ENCODE data around the gene KLK7. TPM values are rescaled to one million over a fixed set of nuclear protein-coding genes. Genes with fewer than 3 reads are reported as not detected.
"Not testable (repeated sequence)": the region's sequence is repeated elsewhere in the genome, so short reads cannot be mapped to it uniquely, and the experiment has no call there.

KLK7 gene
- total and polyA plus RNA-seq, 3 experiments from 2014 or later, result not detected

DNA sequence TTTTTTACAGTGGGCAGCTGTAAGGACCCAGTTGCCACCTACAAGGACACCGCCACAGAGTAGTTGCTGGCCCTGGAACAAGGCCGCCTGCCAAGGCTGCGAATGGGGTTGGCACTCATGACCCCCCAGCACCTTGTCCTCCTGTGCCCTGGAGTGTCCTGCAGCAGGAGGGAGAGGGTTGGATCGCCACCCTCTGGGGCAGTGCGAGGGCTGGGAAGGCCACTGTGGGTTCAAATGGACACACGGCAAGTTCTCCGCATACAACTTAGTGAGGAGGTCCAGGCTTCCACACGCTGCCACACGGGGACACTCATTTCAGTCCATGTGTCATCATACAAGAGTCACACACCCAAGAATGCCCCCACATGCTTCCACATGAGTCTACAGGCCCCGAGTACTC lies 16.7 kb upstream of the KLK7 start:
- Mint-ChIP-seq H3K36me3 (no peaks in the 10 kb centered on the region), H3K9me3 (peaks cover 0 to 4% (median 0%) of the 10 kb centered on the region in 5 donors), H3K27ac (no peak overlapping the region), H3K4me1 (no peaks in the 10 kb centered on the region), H3K4me3 (no peak overlapping the region), H3K27me3 (peaks cover 36 to 55% of the 10 kb centered on the region in 2 donors)
- CTCF ChIA-PET, result no interaction called here
- Histone ChIP-seq H3K4me3 (ENCODE audit: low read length) (no peak overlapping the region), H3K4me1 (ENCODE audit: insufficient read depth, low read length) (no peaks in the 10 kb centered on the region), H3K36me3 (ENCODE audit: insufficient read depth, low read length) (no peaks in the 10 kb centered on the region), H3K27ac (ENCODE audit: low read depth, low read length) (no peak overlapping the region), H3K9me3 (ENCODE audit: low read length) (no peaks in the 10 kb centered on the region), H3K27me3 (ENCODE audit: insufficient read depth, low read length, poor library complexity, severe bottlenecking) (peaks cover 4% of the 10 kb centered on the region)
- POLR2A ChIA-PET, result no interaction called here
- no peak for DNase-seq

DNA sequence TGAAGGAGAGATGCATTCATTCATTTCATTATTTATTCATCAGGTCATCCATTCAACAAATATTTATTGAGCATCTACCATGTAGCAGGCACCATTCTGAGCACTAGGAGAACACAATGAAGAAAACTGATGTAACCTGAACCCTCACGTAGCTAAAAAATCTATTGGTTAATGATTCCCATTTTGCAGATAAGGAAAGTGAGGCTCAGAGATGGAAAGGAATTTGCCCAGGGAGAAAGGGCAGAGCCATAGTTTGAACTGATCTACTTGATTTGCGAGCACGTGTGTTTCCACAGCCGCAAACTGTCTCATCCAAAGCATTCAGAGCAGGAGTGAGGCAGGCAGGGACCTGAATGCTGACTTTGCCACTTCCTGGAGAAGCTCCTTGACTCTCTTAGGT lies 15.0 kb upstream of the KLK7 start:
- no peak for DNase-seq
- Histone ChIP-seq H3K4me3 (ENCODE audit: low read length) (no peak overlapping the region), H3K27ac (ENCODE audit: low read depth, low read length) (no peak overlapping the region), H3K9me3 (ENCODE audit: low read length) (no peaks in the 10 kb centered on the region), H3K36me3 (ENCODE audit: insufficient read depth, low read length) (no peaks in the 10 kb centered on the region), H3K27me3 (ENCODE audit: insufficient read depth, low read length, poor library complexity, severe bottlenecking) (peaks cover 4% of the 10 kb centered on the region), H3K4me1 (ENCODE audit: insufficient read depth, low read length) (no peaks in the 10 kb centered on the region)
- CTCF ChIA-PET, result no interaction called here
- Mint-ChIP-seq H3K4me3 (no peak overlapping the region), H3K4me1 (no peaks in the 10 kb centered on the region), H3K9me3 (peaks cover 0 to 2% (median 0%) of the 10 kb centered on the region in 5 donors), H3K27me3 (peaks cover 27 to 53% of the 10 kb centered on the region in 2 donors), H3K36me3 (no peaks in the 10 kb centered on the region), H3K27ac (no peak overlapping the region)
- POLR2A ChIA-PET, result no interaction called here

DNA sequence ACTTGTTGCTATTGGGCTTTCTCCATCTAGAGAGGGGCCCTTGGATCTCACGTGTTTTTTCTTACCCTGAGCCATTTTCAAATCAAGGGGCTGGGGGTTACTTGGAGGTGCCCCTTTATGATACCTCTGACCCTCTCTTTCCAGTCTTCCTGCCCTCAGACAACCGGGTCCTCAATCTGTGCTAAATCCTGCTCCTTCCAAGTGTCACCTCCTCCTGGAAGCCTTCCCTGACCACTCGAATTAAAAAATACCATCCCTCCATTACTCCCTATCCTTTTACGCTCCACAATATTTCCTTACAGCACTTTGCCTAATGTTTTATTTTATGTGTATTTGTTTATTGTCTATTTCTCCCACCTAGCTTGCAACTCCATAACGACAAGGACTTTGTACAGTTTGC lies 14.3 kb upstream of the KLK7 start:
- no peaks in the 10 kb centered on the region for H3K36me3 Mint-ChIP-seq
- H3K27ac ChIP-seq (ENCODE audit: low read depth, low read length), result no peak overlapping the region
- no peak overlapping the region for H3K4me3 ChIP-seq (ENCODE audit: low read length)
- POLR2A ChIA-PET, result no interaction called here
- CTCF ChIA-PET, result no interaction called here
- H3K36me3 ChIP-seq (ENCODE audit: insufficient read depth, low read length), result no peaks in the 10 kb centered on the region
- H3K9me3 ChIP-seq (ENCODE audit: low read length), result no peaks in the 10 kb centered on the region
- no peak overlapping the region for H3K27ac Mint-ChIP-seq
- H3K4me1 ChIP-seq (ENCODE audit: insufficient read depth, low read length), result no peaks in the 10 kb centered on the region
- H3K27me3 Mint-ChIP-seq, result peaks cover 25 to 48% of the 10 kb centered on the region in 2 donors
- no peaks in the 10 kb centered on the region for H3K4me1 Mint-ChIP-seq
- H3K27me3 ChIP-seq (ENCODE audit: insufficient read depth, low read length, poor library complexity, severe bottlenecking), result peaks cover 4% of the 10 kb centered on the region
- H3K9me3 Mint-ChIP-seq, result peaks cover 0 to 2% (median 0%) of the 10 kb centered on the region in 5 donors
- no peak for DNase-seq
- no peak overlapping the region for H3K4me3 Mint-ChIP-seq

DNA sequence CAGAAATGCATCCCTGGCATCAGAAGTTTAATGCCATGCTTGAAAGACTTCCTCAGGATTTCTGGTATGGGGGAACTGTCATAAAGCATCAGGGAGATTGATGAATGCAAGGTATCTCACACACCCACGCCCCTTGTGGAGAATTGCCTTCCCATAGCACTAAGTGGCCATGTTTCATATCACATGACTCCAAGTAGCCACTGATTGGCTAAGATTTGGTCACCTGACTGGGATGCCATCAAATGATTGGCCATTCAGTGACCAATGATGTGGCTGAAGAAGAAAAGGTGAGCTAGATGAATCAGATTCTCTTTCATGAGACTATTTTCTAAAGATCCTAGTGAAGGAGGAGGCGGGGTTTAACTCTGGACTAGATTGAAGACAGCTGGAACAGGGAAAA lies 10.4 kb upstream of the KLK7 start:
- H3K4me1 Mint-ChIP-seq, result no peaks in the 10 kb centered on the region
- Histone ChIP-seq H3K36me3 (ENCODE audit: insufficient read depth, low read length) (no peaks in the 10 kb centered on the region), H3K4me1 (ENCODE audit: insufficient read depth, low read length) (no peaks in the 10 kb centered on the region), H3K27ac (ENCODE audit: low read depth, low read length) (no peak overlapping the region), H3K9me3 (ENCODE audit: low read length) (no peaks in the 10 kb centered on the region), H3K4me3 (ENCODE audit: low read length) (no peak overlapping the region), H3K27me3 (ENCODE audit: insufficient read depth, low read length, poor library complexity, severe bottlenecking) (no peaks in the 10 kb centered on the region)
- POLR2A ChIA-PET, result no interaction called here
- H3K36me3 Mint-ChIP-seq, result no peaks in the 10 kb centered on the region
- no peak overlapping the region for H3K27ac Mint-ChIP-seq
- no peak overlapping the region for H3K4me3 Mint-ChIP-seq
- no peak for DNase-seq
- CTCF ChIA-PET, result no interaction called here
- peaks cover 29 to 51% of the 10 kb centered on the region in 2 donors for H3K27me3 Mint-ChIP-seq
- H3K9me3 Mint-ChIP-seq, result peaks cover 0 to 4% (median 2%) of the 10 kb centered on the region in 5 donors

DNA sequence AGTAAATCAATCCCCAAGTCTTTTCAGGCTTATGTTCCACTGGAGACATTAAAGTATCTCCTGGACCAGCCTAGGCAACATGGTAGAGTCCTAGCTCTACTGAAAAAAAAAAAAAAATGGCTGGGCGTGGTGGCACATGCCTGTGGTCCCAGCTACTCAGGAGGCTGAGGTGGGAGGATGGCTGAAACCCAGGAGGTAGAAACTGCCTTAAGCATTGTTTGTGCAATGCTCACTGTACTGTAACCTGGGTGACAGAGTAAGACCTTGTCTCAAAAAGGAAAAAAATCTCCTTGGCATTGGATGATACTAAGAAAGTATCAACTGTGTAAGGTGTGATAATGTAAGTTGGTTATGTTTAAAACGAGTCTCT lies 8.9 kb upstream of the KLK7 start:
- Histone ChIP-seq H3K27ac (ENCODE audit: low read depth, low read length) (no peak overlapping the region), H3K27me3 (ENCODE audit: insufficient read depth, low read length, poor library complexity, severe bottlenecking) (no peaks in the 10 kb centered on the region), H3K4me1 (ENCODE audit: insufficient read depth, low read length) (no peaks in the 10 kb centered on the region), H3K9me3 (ENCODE audit: low read length) (no peaks in the 10 kb centered on the region), H3K36me3 (ENCODE audit: insufficient read depth, low read length) (no peaks in the 10 kb centered on the region), H3K4me3 (ENCODE audit: low read length) (no peak overlapping the region)
- Mint-ChIP-seq H3K27ac (no peak overlapping the region), H3K4me3 (no peak overlapping the region), H3K36me3 (no peaks in the 10 kb centered on the region), H3K9me3 (peaks cover 0 to 4% (median 2%) of the 10 kb centered on the region in 5 donors), H3K27me3 (peaks cover 29 to 47% of the 10 kb centered on the region in 2 donors), H3K4me1 (no peaks in the 10 kb centered on the region)
- ChIA-PET POLR2A (no interaction called here), CTCF (no interaction called here)
- DNase-seq, result no peak

DNA sequence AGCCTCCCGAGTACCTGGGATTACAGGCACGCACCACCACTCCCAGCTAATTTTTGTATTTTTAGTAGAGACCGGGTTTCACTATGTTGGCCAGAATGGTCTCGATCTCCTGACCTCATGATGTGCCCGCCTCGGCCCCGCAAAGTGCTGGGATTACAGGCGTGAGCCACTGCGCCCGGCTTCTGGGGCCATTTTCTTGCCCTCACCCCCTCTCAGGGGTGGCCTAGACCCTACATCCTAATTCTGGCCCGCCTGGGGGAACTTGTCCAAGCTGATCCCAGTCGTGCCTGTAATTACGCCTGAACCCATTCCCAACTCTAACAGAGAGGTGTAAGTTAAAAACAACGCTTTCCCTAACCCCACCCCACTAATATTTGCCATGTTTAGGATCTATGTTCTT lies 699 bp upstream of the KLK7 start:
- H3K4me1 ChIP-seq (ENCODE audit: insufficient read depth, low read length); H3K9me3 Mint-ChIP-seq; CTCF ChIA-PET; H3K36me3 ChIP-seq (ENCODE audit: insufficient read depth, low read length); H3K27ac Mint-ChIP-seq; H3K9me3 ChIP-seq (ENCODE audit: low read length); DNase-seq; H3K4me3 Mint-ChIP-seq; H3K4me1 Mint-ChIP-seq; H3K27me3 ChIP-seq (ENCODE audit: insufficient read depth, low read length, poor library complexity, severe bottlenecking); H3K4me3 ChIP-seq (ENCODE audit: low read length); POLR2A ChIA-PET; H3K36me3 Mint-ChIP-seq; H3K27ac ChIP-seq (ENCODE audit: low read depth, low read length): not testable (repeated sequence)
- peaks cover 19 to 55% of the 10 kb centered on the region in 2 donors for H3K27me3 Mint-ChIP-seq

DNA sequence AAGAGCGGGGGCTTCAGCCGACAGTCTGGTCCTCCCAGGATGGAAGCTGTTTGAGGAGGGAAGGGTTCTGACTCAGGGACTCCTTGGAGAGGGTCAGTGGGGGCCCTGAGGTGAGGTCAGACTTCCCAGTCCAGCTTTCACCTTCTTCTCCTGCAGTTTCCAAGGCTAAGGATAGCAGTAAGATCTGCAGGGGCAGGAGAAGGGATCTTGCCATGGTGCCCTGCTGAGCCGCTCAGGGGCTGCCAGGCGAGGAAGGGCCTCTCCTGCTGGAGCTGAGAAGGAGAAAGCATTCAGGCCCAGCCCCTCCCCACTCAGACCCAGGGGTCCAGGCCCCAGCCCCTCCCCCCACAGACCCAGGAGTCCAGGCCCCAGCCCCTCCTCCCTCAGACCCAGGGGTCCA lies 1.5 kb downstream of the KLK7 start:
- H3K9me3 Mint-ChIP-seq, result no peaks in the 10 kb centered on the region
- no peaks in the 10 kb centered on the region for H3K36me3 Mint-ChIP-seq
- Histone ChIP-seq H3K4me1 (ENCODE audit: insufficient read depth, low read length) (no peaks in the 10 kb centered on the region), H3K4me3 (ENCODE audit: low read length) (no peak overlapping the region), H3K27ac (ENCODE audit: low read depth, low read length) (no peak overlapping the region), H3K36me3 (ENCODE audit: insufficient read depth, low read length) (no peaks in the 10 kb centered on the region), H3K27me3 (ENCODE audit: insufficient read depth, low read length, poor library complexity, severe bottlenecking) (no peaks in the 10 kb centered on the region), H3K9me3 (ENCODE audit: low read length) (no peaks in the 10 kb centered on the region)
- no peak for DNase-seq
- CTCF ChIA-PET, result no interaction called here
- H3K27me3 Mint-ChIP-seq, result peaks cover 22 to 55% of the 10 kb centered on the region in 2 donors
- no peak overlapping the region for H3K4me3 Mint-ChIP-seq
- H3K4me1 Mint-ChIP-seq, result no peaks in the 10 kb centered on the region
- POLR2A ChIA-PET, result no interaction called here
- H3K27ac Mint-ChIP-seq, result no peak overlapping the region

DNA sequence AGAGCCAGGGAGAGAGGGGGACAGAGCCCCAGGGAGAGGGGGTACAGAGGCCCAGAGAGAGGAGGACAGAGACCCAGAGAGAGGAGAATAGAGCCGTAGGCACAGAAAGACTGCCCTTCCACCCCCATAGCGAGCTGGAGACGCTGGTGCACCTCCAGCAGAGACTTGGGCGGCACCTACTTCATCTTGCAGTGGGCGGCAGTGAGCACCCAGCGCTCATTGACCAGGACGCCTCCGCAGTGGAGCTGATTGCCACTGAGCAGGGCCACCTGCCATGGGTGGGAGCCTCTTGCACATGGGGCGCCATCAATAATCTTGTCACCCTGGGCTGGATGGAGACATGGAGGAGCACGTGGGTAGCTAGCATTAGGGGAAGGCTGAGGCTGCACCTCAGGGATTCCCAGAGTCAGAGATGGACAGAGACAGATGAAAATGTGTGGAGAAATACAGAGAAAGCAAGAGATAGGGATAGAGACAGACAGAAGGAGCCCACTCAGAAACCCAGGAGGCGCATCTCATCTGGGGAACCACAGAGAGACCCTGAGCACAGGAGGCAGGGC lies 2.0 kb downstream of the KLK7 start:
- H3K27ac Mint-ChIP-seq, result no peak overlapping the region
- no peaks in the 10 kb centered on the region for H3K36me3 ChIP-seq (ENCODE audit: insufficient read depth, low read length)
- H3K36me3 Mint-ChIP-seq, result no peaks in the 10 kb centered on the region
- no peak for DNase-seq
- peaks cover 0 to 4% (median 0%) of the 10 kb centered on the region in 5 donors for H3K9me3 Mint-ChIP-seq
- H3K4me1 Mint-ChIP-seq, result no peaks in the 10 kb centered on the region
- POLR2A ChIA-PET, result no interaction called here
- no peak overlapping the region for H3K4me3 ChIP-seq (ENCODE audit: low read length)
- no peak overlapping the region for H3K4me3 Mint-ChIP-seq
- peaks cover 24 to 56% of the 10 kb centered on the region in 2 donors for H3K27me3 Mint-ChIP-seq
- H3K27ac ChIP-seq (ENCODE audit: low read depth, low read length), result no peak overlapping the region
- no peaks in the 10 kb centered on the region for H3K9me3 ChIP-seq (ENCODE audit: low read length)
- no peaks in the 10 kb centered on the region for H3K4me1 ChIP-seq (ENCODE audit: insufficient read depth, low read length)
- CTCF ChIA-PET, result no interaction called here
- H3K27me3 ChIP-seq (ENCODE audit: insufficient read depth, low read length, poor library complexity, severe bottlenecking), result no peaks in the 10 kb centered on the region

DNA sequence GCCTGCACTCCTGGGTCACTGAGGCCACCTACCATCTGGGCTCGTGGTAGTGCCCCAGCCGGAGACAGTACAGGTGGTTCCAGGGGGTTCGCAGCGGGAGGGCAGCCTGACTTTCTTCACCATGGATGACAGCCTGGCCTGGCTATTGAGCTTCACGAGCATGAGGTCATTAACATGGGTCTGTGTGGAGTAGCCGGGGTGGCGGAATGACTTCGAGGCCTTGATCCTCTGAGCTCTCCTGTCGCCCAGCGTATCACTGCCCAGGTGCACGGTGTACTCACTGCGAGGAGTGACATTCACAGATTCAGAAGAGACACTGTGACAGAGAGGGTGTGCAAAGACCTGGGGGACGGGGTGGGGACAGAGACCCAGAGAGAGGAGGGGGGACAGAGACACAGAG lies 3.5 kb downstream of the KLK7 start:
- no peak overlapping the region for H3K4me3 Mint-ChIP-seq
- H3K4me3 ChIP-seq (ENCODE audit: low read length), result no peak overlapping the region
- CTCF ChIA-PET, result no interaction called here
- no peak for DNase-seq
- peaks cover 0 to 7% (median 0%) of the 10 kb centered on the region in 5 donors for H3K9me3 Mint-ChIP-seq
- no peaks in the 10 kb centered on the region for H3K4me1 ChIP-seq (ENCODE audit: insufficient read depth, low read length)
- POLR2A ChIA-PET, result no interaction called here
- peaks cover 25 to 59% of the 10 kb centered on the region in 2 donors for H3K27me3 Mint-ChIP-seq
- no peaks in the 10 kb centered on the region for H3K36me3 Mint-ChIP-seq
- no peaks in the 10 kb centered on the region for H3K4me1 Mint-ChIP-seq
- H3K27ac Mint-ChIP-seq, result no peak overlapping the region
- H3K27me3 ChIP-seq (ENCODE audit: insufficient read depth, low read length, poor library complexity, severe bottlenecking), result no peaks in the 10 kb centered on the region
- no peaks in the 10 kb centered on the region for H3K36me3 ChIP-seq (ENCODE audit: insufficient read depth, low read length)
- no peak overlapping the region for H3K27ac ChIP-seq (ENCODE audit: low read depth, low read length)
- H3K9me3 ChIP-seq (ENCODE audit: low read length), result no peaks in the 10 kb centered on the region

All from CD8-positive, alpha-beta memory T cell (primary cell).